CD4-positive, alpha-beta T cell (primary cell): ENCODE measurements around the gene NTRK1. TPM values are rescaled to one million over a fixed set of nuclear protein-coding genes. Genes with fewer than 3 reads are reported as not detected.

ENCODE experiments used
- ATAC-seq: fragments of 200-7000 bp; cut with Tn5 transposase; one replicate; pipeline ENCODE4 v1.10.0; 2022; ENCODE audit warnings: mild to moderate bottlenecking; ENCODE audit not compliant: poor library complexity
- CTCF ChIA-PET: fragments of 350-600 bp; sonication (Branson Sonifier 250); formaldehyde crosslinking; loops from one replicate; lab custom pipeline; 2021; ENCODE audit warnings: antibody characterized with exemption, inconsistent platforms; lab: Charles Lee
- POLR2A ChIA-PET: fragments of 350-600 bp; sonication (Branson Sonifier 250); formaldehyde crosslinking; loops from one replicate; lab custom pipeline; 2021; ENCODE audit warnings: antibody characterized with exemption, inconsistent platforms; lab: Charles Lee
- DNase-seq, 14 experiments: peaks; one replicate each; pipeline ENCODE4 v3.0.0-alpha.2; 2013 to 2020; ENCODE audit warnings: mixed read lengths in 2 of 14
- H3K27ac ChIP-seq, 2 donors: one replicate each; pipeline versions ENCODE4 v1.5.1 to v1.7.0; 2013; ENCODE audit warnings: low read length in 2 of 2, low read depth in 1 of 2, mild to moderate bottlenecking in 1 of 2
- H3K27me3 ChIP-seq, 2 experiments: 1 replicate in 1 of 2; 2 replicates in 1 of 2; pipeline versions ENCODE4 v1.6.1 to v1.7.0; 2013; ENCODE audit warnings: low read length in 2 of 2, control low read depth in 1 of 2, mild to moderate bottlenecking in 1 of 2, moderate library complexity in 1 of 2; ENCODE audit not compliant: insufficient read depth in 2 of 2, control insufficient read depth in 1 of 2
- H3K36me3 ChIP-seq: one replicate; pipeline ENCODE4 v1.6.1; 2013; ENCODE audit warnings: low read length, control low read depth; ENCODE audit not compliant: insufficient read depth
- H3K4me1 ChIP-seq: one replicate; pipeline ENCODE4 v1.6.1; 2013; ENCODE audit warnings: low read length, control low read depth; ENCODE audit not compliant: insufficient read depth
- H3K4me3 ChIP-seq: one replicate; pipeline ENCODE4 v1.5.1; 2013; ENCODE audit warnings: mild to moderate bottlenecking, low read length, moderate library complexity
- H3K9me3 ChIP-seq, 2 experiments: 1 replicate in 1 of 2; 2 replicates in 1 of 2; pipeline versions ENCODE4 v1.6.1 to v1.7.0; 2013; ENCODE audit warnings: low read length in 2 of 2, mild to moderate bottlenecking in 2 of 2, control low read depth in 1 of 2, moderate library complexity in 1 of 2; ENCODE audit not compliant: control insufficient read depth in 1 of 2, insufficient read depth in 1 of 2
- H3K27ac Mint-ChIP-seq: one replicate; pipeline ENCODE4 v1.8.0; 2020; ENCODE audit warnings: mixed read lengths
- H3K27me3 Mint-ChIP-seq: one replicate; pipeline ENCODE4 v1.8.0; 2021; ENCODE audit warnings: mixed read lengths
- H3K36me3 Mint-ChIP-seq: one replicate; pipeline ENCODE4 v1.8.0; 2021; ENCODE audit warnings: low read depth, mixed read lengths
- H3K4me1 Mint-ChIP-seq: one replicate; pipeline ENCODE4 v1.8.0; 2021; ENCODE audit warnings: low read depth, mixed read lengths
- H3K4me3 Mint-ChIP-seq: one replicate; pipeline ENCODE4 v1.8.0; 2020; ENCODE audit warnings: mild to moderate bottlenecking, mixed read lengths
- H3K9me3 Mint-ChIP-seq: one replicate; pipeline ENCODE4 v1.8.0; 2020; ENCODE audit warnings: mixed read lengths
- intact Hi-C, 2 experiments: fragments of 100-400 bp; cut with DNase I in 1 of 2; cut with micrococcal nuclease in 1 of 2; formaldehyde crosslinking; loops; one replicate each; pipeline versions ENCODE4 v1.15.1 to v1.9.0; 2023 to 2025; cut with DNase I, micrococcal nuclease
- total RNA-seq, 174 experiments: library from RNA in 2 of 174; stranded (reverse) in 2 of 174; gene quantifications; one replicate each; pipeline ENCODE4 v1.2.3 and lab custom pipeline; 2021 to 2026
- TF ChIP-seq, protein P1 (sequence below): fragments of 200-600 bp; IDR thresholded peaks from one replicate; pipeline ENCODE4 v1.8.0; 2022; ENCODE audit warnings: antibody characterized with exemption, mild to moderate bottlenecking

The NTRK1 gene
- total RNA-seq, 2 experiments from 2014 or later, result 0.42 to 0.52 TPM

DNA sequence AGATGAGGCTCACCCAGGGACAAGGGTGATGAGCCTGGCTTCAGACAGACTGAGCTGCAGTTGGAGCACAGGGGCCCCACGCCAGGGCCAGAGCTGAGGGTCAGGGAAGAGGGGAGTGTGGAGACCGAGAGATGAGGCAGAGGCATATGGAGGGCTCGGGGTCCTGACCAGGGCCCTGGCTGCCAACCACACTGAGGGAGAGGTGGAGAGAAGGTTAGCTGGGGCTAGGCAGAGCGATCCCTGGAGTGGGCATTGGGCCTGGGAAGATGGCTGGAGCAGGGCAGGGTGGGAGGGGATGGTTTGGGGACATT lies 40.9 kb downstream of the NTRK1 start:
- H3K27ac Mint-ChIP-seq, result no peak overlapping the region
- no peak for ATAC-seq
- H3K4me3 Mint-ChIP-seq, result no peak overlapping the region
- Histone ChIP-seq H3K36me3 (no peaks in the 10 kb centered on the region), H3K27ac (no peak overlapping the region), H3K27me3 (peaks cover 0 to 7% of the 10 kb centered on the region in 2 experiments), H3K4me3 (no peak overlapping the region), H3K9me3 (peaks cover 0 to 6% of the 10 kb centered on the region in 2 experiments), H3K4me1 (peaks cover 3% of the 10 kb centered on the region)
- no peaks in the 10 kb centered on the region for H3K36me3 Mint-ChIP-seq
- intact Hi-C loops, result no loop called here
- TF ChIP-seq, protein P1, sequence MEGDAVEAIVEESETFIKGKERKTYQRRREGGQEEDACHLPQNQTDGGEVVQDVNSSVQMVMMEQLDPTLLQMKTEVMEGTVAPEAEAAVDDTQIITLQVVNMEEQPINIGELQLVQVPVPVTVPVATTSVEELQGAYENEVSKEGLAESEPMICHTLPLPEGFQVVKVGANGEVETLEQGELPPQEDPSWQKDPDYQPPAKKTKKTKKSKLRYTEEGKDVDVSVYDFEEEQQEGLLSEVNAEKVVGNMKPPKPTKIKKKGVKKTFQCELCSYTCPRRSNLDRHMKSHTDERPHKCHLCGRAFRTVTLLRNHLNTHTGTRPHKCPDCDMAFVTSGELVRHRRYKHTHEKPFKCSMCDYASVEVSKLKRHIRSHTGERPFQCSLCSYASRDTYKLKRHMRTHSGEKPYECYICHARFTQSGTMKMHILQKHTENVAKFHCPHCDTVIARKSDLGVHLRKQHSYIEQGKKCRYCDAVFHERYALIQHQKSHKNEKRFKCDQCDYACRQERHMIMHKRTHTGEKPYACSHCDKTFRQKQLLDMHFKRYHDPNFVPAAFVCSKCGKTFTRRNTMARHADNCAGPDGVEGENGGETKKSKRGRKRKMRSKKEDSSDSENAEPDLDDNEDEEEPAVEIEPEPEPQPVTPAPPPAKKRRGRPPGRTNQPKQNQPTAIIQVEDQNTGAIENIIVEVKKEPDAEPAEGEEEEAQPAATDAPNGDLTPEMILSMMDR, result no peak
- peaks cover 27% of the 10 kb centered on the region for H3K27me3 Mint-ChIP-seq
- peaks cover 3% of the 10 kb centered on the region for H3K4me1 Mint-ChIP-seq
- DNase-seq, result no peak
- CTCF ChIA-PET, result interaction anchor here (0.8 kb wide), 1 partner anchor 32 kb away, joined by 3 read pairs; no protein-coding TSS in a partner anchor
- POLR2A ChIA-PET, result no interaction called here
- no peaks in the 10 kb centered on the region for H3K9me3 Mint-ChIP-seq

DNA sequence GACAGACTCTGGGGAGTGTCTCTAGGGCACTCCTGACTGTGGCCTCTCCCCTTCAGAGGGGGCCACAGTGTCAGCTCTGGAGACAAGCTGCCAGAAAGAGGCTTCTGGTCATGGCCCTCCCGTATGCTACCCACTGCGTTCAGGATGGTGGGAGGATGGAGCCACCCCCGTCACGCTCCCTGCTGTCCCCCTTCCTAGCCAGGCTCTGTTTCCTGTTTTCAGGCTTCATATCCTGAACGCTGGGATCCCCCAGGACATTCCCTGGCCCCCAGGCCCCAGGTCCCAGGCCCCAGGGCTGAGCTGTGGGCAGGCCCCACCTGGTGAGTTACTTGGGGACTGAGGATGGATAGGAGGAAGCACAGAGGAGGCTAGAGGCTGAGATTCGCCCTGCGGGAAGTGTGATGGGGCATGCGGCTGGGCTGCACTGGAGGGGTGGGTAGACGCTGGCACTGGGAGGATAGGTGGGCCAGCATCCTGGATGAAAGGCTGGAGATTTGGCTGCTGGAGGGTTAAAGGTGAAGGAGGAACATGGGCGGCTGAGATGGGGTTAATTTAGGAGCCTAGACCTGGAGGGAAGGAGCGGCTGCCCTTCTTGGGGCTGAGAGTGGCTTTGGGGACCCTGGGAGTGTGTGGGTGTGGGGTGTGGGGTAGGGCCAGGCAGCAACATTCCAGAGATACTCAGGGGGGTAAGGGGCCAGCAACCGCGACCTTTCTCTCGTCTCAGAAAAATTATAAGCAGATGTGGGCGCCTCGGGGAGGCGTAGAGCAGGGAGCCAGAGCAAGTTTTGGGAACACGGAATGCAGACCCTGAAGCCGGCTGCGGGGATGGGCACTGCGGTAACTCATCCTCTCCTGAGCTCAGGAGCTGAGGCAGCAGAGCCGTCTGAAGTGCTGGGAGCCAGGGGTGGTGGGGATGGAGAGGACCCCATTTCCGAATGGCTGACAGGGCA lies 41.6 kb downstream of the NTRK1 start:
- no peaks in the 10 kb centered on the region for H3K36me3 Mint-ChIP-seq
- Histone ChIP-seq H3K27ac (no peak overlapping the region), H3K4me3 (no peak overlapping the region), H3K9me3 (peaks cover 0 to 9% of the 10 kb centered on the region in 2 experiments), H3K36me3 (no peaks in the 10 kb centered on the region), H3K4me1 (peaks cover 3% of the 10 kb centered on the region), H3K27me3 (peaks cover 0 to 7% of the 10 kb centered on the region in 2 experiments)
- no peaks in the 10 kb centered on the region for H3K9me3 Mint-ChIP-seq
- TF ChIP-seq, protein P1, result no peak
- H3K27me3 Mint-ChIP-seq, result peaks cover 22% of the 10 kb centered on the region
- ChIA-PET CTCF (interaction anchor here (0.8 kb wide), 1 partner anchor 32 kb away, joined by 3 read pairs; no protein-coding TSS in a partner anchor), POLR2A (no interaction called here)
- intact Hi-C loops, result no loop called here
- H3K4me1 Mint-ChIP-seq, result peaks cover 3% of the 10 kb centered on the region
- H3K27ac Mint-ChIP-seq, result no peak overlapping the region
- DNase-seq (no peak), ATAC-seq (no peak)
- H3K4me3 Mint-ChIP-seq, result no peak overlapping the region

DNA sequence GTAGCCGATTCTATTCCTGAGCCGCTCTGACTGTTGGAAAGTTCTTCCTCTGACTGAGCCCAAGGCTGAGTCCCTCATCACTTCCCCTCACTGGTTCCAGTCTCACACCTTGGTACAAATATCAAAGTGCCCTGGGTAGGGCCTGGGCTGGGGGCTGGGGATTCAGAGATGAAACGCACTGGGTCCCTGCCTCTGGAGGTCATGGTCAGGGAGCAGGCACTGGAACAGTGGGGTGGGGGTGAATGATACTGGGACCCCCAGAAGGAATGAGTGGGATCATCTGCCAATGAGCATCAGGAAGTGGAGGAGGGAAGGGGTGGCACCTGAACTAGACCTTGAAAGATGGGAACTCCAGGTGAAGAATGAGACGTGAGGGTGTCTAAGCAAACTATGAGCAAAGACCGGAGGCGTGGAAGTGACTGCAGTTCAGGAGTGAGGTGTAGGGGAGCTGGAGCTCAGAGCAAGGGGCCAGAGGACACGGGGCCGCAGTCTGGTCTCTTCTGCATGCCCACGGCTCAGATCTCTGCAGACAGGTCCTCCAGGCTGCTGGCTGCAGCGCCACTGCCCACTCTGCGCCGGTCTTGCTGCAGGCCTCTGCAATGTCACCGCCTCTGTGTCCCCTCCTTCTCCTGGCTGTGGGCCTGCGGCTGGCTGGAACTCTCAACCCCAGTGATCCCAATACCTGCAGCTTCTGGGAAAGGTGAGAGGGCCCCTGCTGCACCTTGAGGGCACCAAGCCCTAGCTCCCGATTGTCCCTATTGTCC lies 42.8 kb downstream of the NTRK1 start:
- Histone ChIP-seq H3K4me1 (no peaks in the 10 kb centered on the region), H3K27me3 (peaks cover 0 to 5% of the 10 kb centered on the region in 2 experiments), H3K27ac (no peak overlapping the region), H3K4me3 (no peak overlapping the region), H3K9me3 (peaks cover 0 to 11% of the 10 kb centered on the region in 2 experiments), H3K36me3 (no peaks in the 10 kb centered on the region)
- Mint-ChIP-seq H3K4me1 (peaks cover under 1% of the 10 kb centered on the region), H3K27ac (no peak overlapping the region), H3K36me3 (no peaks in the 10 kb centered on the region), H3K27me3 (peaks cover 14% of the 10 kb centered on the region), H3K4me3 (no peak overlapping the region), H3K9me3 (no peaks in the 10 kb centered on the region)
- ChIA-PET CTCF (interaction anchor here (0.6 kb wide), 1 partner anchor 118 kb away, joined by 3 read pairs; no protein-coding TSS in a partner anchor), POLR2A (no interaction called here)
- DNase-seq, result no peak
- ATAC-seq, result no peak
- TF ChIP-seq, protein P1, result no peak
- intact Hi-C loops, result no loop called here
